ENCODE data around the gene HLA-DQA1.
"Not testable (repeated sequence)": the region's sequence is repeated elsewhere in the genome, so short reads cannot be mapped to it uniquely, and the experiment has no call there.

The HLA-DQA1 gene

DNA sequence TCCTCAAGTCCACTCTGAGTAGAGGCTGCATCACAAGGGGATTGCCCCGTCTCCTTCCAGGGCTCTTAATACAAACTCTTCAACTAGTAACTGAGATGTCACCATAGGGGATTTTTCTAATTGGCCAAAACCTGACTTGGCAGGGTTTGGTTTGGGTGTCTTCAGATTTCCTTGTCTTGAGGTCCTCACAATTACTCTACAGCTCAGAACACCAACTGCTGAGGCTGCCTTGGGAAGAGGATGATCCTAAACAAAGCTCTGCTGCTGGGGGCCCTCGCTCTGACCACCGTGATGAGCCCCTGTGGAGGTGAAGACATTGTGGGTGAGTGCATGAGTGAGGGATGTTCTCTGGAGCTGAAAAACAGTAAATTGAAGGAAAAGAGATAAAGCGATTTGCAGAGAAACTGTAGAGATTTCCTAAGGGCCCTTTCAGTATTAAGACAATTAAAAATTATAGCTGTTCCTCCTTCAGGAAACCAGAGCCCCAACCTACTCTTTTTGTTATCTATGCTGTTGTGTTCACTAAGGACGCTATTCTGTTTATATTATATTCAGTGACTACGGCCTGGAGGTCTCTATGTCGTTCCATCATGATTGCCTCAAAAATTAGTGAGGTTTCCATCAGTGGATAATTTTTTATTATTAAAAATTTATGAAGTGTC lies at the start of gene HLA-DQA1:
TSS of gene HLA-DQA1 (plus strand) at position 188 of the 662 bp plus-strand sequence. CDS start at position 241, 53 bp downstream.
- no peak for DNase-seq

DNA sequence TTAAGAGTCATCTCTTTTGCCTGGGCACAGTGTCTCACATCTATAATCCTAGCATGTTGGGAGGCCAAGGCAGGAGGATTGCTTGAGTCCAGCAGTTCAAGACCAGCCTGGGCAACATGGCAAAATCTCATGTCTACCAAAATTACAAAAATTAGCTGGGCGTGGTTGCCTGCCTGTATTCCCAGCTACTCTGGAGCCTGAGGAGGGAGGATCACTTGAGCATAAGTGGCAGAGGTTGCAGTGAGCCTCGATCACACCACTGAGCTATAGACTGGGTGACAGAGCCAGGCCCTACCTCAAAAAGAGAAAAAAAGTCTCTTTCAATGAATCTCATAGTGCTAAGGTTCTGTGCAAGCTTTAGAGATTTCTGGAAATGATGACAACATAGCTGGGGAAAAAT lies 49.0 kb upstream of the HLA-DQA1 start:
- no peak for DNase-seq

DNA sequence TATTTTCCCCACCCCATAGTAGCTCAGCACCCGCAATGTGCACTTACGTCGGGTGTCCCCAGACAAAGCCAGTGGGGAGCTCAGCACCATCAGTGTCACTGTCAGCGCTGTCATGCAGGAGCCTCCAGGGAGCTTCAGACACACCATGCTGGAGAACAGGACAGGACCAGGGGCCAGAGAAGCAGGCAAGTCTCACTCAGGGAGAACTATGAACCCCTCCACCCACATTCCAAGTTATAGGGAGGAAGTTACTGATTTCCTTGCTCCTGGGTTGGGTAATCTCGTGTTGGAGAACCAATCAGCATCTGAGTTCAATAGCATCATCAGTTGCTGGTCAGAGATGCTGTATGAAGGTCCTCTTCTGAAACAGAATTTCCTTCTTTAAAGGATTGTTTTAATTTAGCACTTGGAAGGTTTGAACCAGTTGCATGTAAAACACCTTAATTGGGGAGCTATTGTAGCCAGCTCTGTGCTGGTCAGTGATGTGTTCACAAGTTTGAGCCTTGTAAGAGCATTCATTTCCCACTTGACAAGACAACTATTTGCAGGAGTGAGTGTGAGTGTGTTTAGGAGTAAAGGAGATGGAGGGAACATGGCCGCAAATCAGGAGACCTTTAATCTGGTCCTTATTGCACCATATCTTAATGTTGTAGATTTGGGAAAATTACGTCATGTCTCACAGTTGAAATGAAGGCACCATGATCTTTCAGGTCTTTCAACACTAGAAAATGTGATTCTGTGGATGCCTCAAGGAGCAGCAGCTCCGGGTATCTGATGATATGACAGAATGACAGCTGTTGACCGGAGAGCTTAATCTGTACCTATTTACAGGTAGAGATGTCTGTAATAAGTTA lies 47.4 kb upstream of the HLA-DQA1 start, which contains the start of gene HLA-DRB1:
TSS of gene HLA-DRB1 (minus strand) at position 253 of the 854 bp plus-strand sequence. CDS start at position 147, 106 bp downstream.
- DNase-seq = no peak

DNA sequence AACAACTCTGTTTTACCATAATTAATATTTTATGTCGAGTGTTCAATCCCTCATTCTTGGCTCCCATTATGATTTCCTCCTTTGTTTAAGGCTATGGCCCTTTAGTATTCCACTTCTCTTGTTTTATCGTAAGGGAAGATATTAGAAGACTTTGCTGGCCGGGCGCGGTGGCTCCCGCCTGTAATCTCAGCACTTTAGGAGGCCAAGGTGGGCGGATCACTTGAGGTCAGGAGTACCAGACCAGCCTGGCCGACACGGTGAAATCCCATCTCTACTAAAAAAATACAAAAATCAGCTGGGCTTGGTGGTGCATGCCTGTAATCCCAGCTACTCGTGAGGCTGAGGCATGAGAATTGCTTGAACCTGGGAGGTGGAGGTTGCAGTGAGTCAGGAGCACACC lies 46.5 kb upstream of the HLA-DQA1 start:
- not testable (repeated sequence) for DNase-seq

DNA sequence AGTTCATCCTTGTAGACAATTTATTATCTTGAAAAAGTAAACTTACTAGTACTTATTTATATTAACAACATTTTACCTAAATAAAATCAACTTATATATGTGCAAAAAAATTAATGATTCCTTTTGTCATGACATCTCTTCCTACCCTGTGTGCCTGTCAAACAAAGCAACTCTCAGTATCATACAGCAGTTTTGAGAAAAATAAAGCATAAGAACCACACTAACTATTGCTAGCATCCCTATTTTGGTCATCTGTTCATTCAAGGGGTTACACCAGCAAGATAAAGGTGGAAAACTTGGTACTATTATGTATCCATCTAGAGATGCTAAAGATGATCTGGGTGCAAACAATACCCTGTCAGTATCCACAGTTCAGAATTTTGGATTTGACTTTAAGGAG lies 40.2 kb upstream of the HLA-DQA1 start:
- no peak for DNase-seq

DNA sequence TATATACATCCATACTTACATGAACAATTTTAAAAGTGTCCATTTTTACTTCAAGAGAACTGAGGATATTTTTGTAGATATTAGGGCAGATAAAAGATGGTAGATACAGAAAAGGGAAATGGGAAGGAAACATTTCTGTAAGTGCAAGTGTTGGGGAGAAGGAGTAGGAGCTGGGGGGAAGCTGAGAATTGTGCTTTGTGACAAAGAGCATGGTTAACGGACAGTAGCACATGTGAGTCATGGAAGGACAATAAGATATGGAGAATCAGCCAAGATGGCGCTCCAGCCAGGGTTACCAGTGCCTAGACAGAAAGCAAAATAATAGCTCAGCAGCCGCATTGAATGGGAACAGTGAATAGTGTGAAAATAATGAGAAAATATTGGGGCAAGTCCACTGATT lies 34.8 kb upstream of the HLA-DQA1 start:
- DNase-seq = no peak

DNA sequence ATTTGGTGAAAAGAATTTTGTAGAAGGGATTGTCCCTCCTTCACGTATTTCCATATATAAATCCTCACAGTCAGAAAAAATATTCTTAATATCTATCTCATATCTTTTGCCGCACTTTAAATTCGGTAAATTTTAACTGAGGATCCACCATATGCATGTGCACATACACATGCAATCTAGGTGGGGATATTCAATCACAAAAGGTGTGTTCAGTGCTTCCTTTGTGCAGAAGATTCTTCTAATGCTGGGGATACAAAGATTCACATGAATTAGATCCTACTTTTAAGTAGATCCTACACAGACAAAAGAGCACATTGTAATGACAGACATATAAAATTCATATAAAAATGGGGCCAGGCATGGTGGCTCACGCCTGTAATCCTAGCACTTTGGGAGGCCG lies 34.0 kb upstream of the HLA-DQA1 start:
- no peak for DNase-seq

DNA sequence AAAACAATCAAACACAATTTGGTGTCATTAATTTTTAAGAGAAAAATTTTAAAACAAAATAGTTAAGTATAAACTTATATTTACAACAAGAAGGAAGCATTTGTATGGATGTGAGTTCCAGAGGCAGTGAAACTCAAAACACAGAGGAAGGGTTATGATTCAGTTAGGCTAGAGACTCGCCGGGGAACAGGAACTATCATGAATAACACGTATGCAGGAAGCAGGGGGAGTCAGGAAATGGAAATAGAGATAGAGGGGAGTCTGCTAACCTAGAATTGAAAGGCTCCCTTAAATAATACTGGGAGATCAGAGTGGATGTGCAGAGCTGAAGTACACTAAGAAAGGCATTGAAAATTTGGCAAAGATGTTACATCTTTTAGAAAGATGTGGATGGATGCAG lies 33.3 kb upstream of the HLA-DQA1 start:
- DNase-seq = no peak

DNA sequence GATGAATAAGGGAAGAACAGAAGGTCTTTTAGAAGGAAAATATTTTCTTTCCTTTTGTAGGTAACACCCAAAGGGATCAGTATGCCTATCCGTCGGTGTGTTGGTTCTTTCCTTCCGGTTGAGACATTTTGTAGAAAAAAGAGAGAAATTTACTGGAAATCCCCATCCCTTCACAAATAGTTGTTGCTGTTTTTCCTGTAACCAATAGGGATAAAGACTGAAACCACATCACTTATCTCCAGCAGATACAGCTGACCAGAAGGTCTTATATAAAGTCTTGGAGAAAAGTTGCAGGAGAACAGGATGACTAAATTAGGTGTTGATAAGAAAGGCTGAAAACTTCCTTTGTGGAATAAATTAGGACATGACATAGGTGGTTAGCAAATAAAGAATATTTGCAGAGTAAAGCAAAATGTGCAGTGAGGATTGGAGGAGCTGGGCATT lies 32.8 kb upstream of the HLA-DQA1 start:
- no peak for DNase-seq

DNA sequence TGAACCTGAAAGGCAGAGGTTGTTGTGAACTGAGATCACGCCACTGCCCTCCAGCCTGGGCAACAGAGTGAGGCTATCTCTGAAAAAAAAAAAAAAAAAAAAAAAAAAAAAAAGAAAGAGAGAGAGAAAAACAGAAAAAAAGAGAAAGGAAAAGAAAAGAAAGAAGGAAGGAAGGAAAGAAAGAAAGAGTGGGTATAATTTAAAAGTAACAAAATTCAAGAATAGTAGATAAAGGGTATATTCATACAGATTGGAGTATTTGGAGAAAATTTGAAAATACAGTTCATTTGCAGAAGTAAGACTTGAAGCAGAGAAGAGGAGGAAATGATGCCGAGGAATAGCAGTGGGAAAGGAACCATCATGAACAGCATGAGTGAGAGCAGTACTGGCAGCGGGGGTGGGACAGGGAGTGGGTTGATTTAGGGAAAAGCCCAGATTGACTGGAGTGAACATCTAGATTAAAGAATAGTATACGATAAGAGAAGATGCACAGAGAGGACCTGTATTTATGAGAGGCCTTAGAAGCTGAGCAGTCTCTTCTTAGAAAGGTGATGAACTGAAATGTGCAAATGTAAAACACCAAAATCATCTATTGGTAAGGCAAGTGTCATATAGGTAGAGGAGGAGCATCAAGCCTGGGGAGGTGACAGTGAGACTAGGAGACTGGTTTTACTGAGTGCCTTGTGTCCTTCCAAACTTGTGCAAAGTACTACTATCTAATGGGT lies 29.8 kb upstream of the HLA-DQA1 start:
- no peak for DNase-seq

DNA sequence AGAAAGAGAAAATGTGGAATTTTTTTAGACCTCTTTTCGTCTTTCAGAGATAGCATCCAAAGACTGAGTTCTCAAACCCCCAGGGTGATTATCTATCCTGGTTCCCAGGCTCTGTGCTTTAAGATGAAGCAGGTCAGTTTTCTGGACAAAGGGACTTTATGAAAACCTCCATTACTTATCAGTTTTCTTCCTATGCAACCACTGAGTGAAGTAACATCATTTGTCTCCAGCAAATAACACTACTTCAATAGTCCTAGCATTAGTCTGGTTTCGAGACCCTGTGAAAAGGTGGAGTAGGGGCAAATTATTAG lies 29.3 kb upstream of the HLA-DQA1 start:
- no peak for DNase-seq

DNA sequence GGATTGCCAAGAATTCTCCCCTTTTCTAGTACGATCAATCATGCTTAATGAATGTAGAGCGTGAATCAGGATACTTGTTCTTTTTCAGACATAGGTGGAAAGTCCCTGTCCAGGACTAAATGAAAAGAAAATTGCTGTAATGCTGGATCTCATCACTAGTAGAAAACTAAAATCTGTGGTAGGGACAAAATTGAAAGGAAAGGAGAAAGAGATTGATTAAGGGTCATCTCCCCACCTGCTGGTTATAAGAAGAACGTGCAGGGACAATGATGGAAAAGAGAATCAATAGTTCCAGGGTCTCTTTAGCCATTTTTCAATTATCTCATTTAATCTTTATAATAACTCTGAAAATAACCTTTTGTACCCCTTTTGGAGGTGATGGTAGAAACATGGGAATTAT lies 28.8 kb upstream of the HLA-DQA1 start:
- no peak for DNase-seq

DNA sequence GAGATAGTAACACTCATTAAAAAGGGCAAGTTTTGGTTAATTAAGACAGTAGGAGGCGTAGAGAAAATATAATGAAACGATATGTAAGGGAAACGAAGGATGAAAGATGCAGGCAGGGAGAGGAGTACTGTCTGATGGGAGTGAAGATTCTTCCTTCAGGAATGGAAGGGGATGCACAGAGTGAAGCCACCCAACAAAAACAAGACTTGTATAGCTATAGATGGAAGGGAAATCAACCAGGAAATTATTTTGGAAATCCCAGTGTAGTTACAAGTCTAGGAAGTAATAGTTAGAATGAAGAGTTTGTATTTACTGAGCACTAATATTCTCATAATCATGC lies 27.8 kb upstream of the HLA-DQA1 start:
- no peak for DNase-seq

DNA sequence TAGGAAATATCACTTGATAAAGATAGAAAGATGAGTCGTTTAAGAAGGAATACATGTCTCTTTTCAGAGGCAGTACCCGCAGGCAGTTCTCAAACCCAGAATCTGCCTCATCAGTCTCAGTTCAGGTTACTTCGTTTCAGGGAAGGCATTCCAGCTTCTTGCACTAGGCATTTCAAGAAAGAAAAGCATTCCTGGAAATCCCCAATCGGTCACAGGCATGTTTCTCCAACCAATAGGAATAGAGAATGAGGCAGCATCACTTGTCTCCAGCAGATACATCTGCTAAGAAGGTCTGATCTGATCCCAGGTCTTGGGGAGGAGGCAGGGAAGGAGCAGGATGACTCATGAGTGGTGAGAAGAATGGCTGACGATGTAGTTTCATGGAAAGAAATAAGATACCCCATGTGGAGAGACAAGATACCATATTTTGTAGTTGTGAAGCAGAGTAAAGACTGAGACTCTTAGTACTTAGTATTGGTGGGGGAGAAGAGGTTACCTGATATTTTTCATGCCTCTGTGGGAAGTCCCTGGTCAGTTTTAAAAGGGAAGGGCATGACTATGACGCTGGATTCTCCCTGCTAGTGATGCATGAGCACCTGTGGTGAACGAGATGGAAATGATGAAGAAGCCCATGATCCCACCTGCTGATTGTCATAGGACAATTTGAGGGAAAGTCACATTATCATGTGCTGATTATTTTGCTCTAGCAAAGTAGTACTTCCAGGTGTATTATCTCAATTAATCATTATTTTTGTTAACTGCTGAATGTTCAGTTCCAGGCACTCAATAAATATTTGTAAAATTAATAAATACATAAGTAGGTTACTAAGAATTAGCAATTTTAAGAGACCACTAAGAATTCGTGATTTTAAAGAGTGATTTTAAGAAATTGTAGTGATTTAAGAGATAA lies 27.2 kb upstream of the HLA-DQA1 start:
- peak; percentile 41 for DNase-seq

DNA sequence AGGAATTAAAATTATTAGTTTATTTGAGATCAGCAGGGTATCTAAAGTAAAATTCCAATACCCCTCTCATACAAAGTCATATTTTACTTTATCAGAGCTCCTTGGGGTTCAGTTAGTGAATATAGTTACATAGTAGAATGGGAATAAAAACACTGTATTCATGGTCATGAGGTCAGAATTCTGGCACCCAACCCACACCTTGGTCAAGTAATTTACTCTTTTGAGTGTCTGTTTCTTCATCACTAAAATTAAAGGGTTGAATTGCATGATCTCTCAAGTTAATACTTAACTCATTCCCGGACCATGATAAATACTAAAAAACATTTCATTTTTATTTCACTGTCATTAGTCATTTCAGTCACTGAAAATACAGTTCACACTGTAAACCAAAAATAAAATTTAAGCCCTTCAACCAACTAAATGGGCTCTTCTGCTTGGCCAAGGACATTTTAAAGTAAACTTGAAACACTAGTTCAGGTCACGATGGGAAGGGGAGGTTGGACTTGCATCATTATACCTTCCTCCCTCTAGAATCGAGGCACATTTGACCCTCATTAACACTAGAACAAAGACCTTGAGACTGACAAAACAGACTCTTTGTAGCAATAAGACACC lies 26.4 kb upstream of the HLA-DQA1 start:
- no peak for DNase-seq

DNA sequence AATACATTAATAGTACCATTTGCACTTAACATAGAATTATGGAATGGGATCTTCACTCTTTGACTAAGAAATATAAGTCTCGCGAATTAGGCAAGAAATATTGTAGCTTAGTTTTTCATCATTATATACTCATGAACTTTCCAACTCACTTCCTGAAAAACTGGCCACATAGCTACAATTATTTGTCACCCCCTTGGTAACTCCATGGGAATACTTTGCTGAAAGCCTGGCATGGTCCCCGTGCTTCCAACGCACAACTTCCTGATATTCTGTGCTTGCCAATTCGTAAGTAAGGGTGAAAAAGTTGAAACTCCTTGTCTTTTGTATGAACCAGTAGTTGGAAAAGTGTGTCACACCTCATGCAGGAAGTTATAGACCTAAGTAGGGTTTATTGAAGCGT lies 23.7 kb upstream of the HLA-DQA1 start:
- no peak for DNase-seq

DNA sequence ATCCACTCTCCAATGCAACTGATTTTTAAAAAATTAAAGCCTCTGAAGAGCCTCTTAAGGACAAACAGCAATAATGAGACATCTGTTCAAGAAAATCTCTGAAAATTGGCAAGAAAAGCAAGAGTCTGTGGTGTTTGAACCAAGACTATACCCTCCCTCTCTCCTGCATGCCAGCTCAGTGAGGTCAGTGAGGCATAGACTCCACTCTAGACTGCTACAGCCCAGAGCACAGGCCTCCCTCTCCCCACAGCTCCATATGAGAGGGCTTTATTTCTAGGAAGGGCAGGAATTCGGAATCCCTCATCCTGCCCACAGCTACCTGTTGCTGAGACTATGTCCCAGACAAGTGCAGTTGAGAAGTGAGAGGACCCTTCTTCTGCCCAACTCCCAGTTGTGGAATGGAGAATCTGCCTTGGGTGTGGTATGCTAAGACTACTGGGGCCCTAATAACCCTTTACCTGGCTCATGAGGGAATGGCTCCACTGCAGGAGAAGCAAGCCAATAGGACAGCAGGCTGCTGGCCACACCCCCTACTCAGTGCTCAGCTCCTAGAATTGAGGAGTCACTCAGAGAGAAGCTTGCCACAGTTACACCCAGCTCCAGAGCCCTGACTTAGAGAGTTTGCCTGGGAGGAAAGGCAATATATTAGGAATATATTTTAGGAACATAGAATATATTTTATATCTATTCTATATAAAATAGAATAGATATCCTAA lies 22.7 kb upstream of the HLA-DQA1 start:
- no peak for DNase-seq

DNA sequence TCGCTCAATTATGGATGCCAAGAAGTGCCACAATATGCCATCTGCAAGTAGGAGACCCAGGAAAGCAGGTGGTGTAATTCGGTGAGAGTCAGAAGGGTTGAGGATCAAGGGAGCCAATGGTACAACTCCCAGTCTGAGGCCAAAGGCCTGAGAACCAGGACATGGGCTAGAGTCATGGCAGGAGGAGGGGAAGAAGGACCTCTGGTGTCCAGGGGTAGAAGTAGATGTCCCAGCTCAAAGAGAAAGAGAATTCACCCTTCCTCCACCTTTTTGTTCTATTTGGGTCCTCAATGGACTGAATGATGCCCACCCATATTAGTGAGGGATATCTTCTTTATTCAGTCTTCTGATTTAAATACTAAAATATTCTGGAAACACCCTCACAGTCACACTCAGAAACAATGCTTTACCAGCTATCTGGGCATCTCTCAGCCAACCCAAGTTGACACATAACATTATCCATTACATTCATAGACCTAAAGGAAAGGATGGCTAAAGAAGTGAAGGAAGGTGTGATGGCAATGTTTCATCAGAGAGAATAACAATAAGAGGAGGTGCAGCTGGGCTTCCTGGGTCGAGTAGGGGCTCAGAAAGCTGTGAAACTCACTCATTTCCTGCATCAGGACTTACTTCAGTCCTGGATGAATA lies 21.2 kb upstream of the HLA-DQA1 start:
- DNase-seq = no peak

DNA sequence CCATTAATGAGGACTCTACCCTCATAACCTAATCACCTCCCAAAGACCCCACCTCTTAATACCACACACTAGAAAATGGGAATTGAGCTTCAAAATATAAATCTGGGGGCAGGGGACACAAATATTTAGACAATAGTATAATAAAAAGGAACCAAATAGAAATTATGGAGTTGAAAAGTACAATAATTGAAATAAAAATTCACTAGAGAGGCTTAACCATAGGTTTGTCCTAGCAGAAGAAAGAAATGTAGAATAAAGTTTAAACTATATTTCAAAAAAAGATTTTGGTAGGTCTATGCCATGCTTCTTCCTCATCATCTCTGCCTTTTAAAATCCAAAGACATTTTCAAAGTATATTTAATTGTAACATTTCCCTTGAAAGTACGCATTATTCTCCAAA lies 19.5 kb upstream of the HLA-DQA1 start:
- no peak for DNase-seq

DNA sequence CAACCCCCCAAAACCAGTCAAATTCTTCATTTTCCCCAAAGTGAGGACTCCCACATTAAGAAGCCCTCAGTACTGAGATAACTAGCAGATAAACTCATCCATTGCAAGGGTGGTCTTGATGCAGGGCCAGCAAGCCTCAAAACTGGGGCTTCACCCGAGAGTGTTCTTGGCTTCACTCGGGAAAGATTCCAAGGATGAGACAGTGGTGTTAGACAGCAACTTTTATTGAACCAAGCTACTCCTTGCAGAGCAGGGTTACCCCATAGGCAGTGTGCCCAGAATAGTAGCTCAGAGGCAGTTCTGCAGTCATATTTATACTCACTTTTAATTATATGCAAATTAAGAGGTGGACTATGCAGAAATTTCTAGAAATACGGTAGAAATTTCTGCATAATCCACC lies 15.8 kb upstream of the HLA-DQA1 start:
- DNase-seq = no peak

All from 8988T (cell line).